H1 (cell line): Measurements from ENCODE around the gene CDK3.

Experiments
- BRCA1 ChIP-seq: IDR thresholded peaks from 2 replicates; pipeline ENCODE4 v1.6.1; 2012; ENCODE audit warnings: low read depth, low read length, improper control_type of control experiment
- EP300 ChIP-seq, 2 experiments: IDR thresholded peaks; 1 replicate in 1 of 2; 2 replicates in 1 of 2; pipeline ENCODE4 v1.6.1; 2011 to 2012; ENCODE audit warnings: low read depth in 2 of 2, low read length in 2 of 2, mild to moderate bottlenecking in 2 of 2, borderline replicate concordance in 1 of 2, inconsistent platforms in 1 of 2, moderate library complexity in 1 of 2

GRCh38 chr17:76036497-76037261 is 36.0 kb downstream of the CDK3 start:
- TF ChIP-seq BRCA1 (no peak), EP300 (IDR thresholded peaks at IDR 0.05; ENCODE audit: borderline replicate concordance in 1 of 2, low read depth in 2 of 2, low read length in 2 of 2) (no peak)
